HEK293 (cell line): ENCODE results near the gene GBP7.

Source experiments
- CTCF ChIA-PET: fragments of 350-600 bp; formaldehyde crosslinking; extraction: SDS; loops from one replicate; lab custom pipeline; 2021; ENCODE audit warnings: antibody characterized with exemption; lab: Yijun Ruan, JAX
- POLR2A ChIA-PET: fragments of 300-600 bp; formaldehyde crosslinking; extraction: SDS; loops from one replicate; lab custom pipeline; 2020; ENCODE audit warnings: antibody characterized with exemption, inconsistent platforms; lab: Yijun Ruan, JAX
- H3K27ac ChIP-seq: fragments of 200-500 bp; sonication (Bioruptor generic); 2 replicates; pipeline ENCODE4 v1.5.1; 2014; ENCODE audit warnings: low read depth, low read length, control low read depth, inconsistent platforms; ENCODE audit errors: extremely low read depth
- H3K36me3 ChIP-seq, 2 experiments: fragments of 200-500 bp in 1 of 2; sonication (Bioruptor generic) in 1 of 2; 1 replicate in 1 of 2; 2 replicates in 1 of 2; pipeline ENCODE4 v1.5.1; 2014 to 2017; ENCODE audit warnings: inconsistent platforms in 2 of 2, low read length in 2 of 2; ENCODE audit not compliant: control insufficient read depth in 2 of 2, insufficient read depth in 1 of 2
- H3K4me1 ChIP-seq: fragments of 200-500 bp; sonication (Bioruptor generic); 2 replicates; pipeline ENCODE4 v1.5.1; 2014; ENCODE audit warnings: mild to moderate bottlenecking, low read length, inconsistent platforms; ENCODE audit not compliant: control insufficient read depth, insufficient read depth
- H3K4me3 ChIP-seq: 2 replicates; pipeline ENCODE4 v1.5.1; 2011; ENCODE audit warnings: low read depth, mild to moderate bottlenecking, control low read depth, low read length, moderate library complexity
- H3K9me3 ChIP-seq: fragments of 200-500 bp; sonication (Bioruptor generic); 2 replicates; pipeline ENCODE4 v1.5.1; 2014; ENCODE audit warnings: low read depth, low read length, inconsistent platforms; ENCODE audit not compliant: control insufficient read depth, insufficient read depth
- EGR2 ChIP-seq: fragments of 450-650 bp; formaldehyde crosslinking; IDR thresholded peaks from 2 replicates; pipeline ENCODE4 v1.5.1; 2016; ENCODE audit warnings: low read depth, missing biosample characterization, missing genetic modification characterization
- FEZF1 ChIP-seq: fragments of 450-650 bp; formaldehyde crosslinking; IDR thresholded peaks from 2 replicates; pipeline ENCODE4 v1.5.1; 2016; ENCODE audit warnings: missing biosample characterization, missing genetic modification characterization
- GLI2 ChIP-seq: fragments of 450-650 bp; formaldehyde crosslinking; IDR thresholded peaks from 2 replicates; pipeline ENCODE4; 2017; ENCODE audit warnings: missing biosample characterization, missing genetic modification characterization, low read depth, borderline replicate concordance
- GLIS1 ChIP-seq: fragments of 450-650 bp; formaldehyde crosslinking; IDR thresholded peaks from 2 replicates; pipeline ENCODE4 v1.5.1; 2016; ENCODE audit warnings: missing biosample characterization, missing genetic modification characterization
- GLIS2 ChIP-seq: fragments of 450-650 bp; formaldehyde crosslinking; IDR thresholded peaks from 2 replicates; pipeline ENCODE4 v1.5.1; 2016; ENCODE audit warnings: missing biosample characterization, missing genetic modification characterization
- KLF10 ChIP-seq: fragments of 450-650 bp; IDR thresholded peaks from 2 replicates; pipeline ENCODE4 v1.5.1; 2018; ENCODE audit warnings: missing biosample characterization, mild to moderate bottlenecking, missing genetic modification characterization
- KLF8 ChIP-seq: fragments of 450-650 bp; formaldehyde crosslinking; IDR thresholded peaks from 2 replicates; pipeline ENCODE4 v1.5.1; 2016; ENCODE audit warnings: missing biosample characterization, missing genetic modification characterization
- MYNN ChIP-seq: fragments of 450-650 bp; formaldehyde crosslinking; IDR thresholded peaks from 2 replicates; pipeline ENCODE4 v1.5.1; 2016; ENCODE audit warnings: missing biosample characterization, missing genetic modification characterization, borderline replicate concordance
- SALL2 ChIP-seq: fragments of 450-650 bp; formaldehyde crosslinking; IDR thresholded peaks from 2 replicates; pipeline ENCODE4 v1.5.0; 2017; ENCODE audit warnings: missing biosample characterization, mild to moderate bottlenecking, missing genetic modification characterization, borderline replicate concordance
- SCRT2 ChIP-seq: fragments of 450-650 bp; formaldehyde crosslinking; IDR thresholded peaks from 2 replicates; pipeline ENCODE4 v1.5.1; 2016; ENCODE audit warnings: missing biosample characterization, missing genetic modification characterization
- TRIM28 ChIP-seq: IDR thresholded peaks from 2 replicates; pipeline ENCODE4 v1.6.1; 2011; ENCODE audit warnings: low read length, control low read depth, borderline replicate concordance
- ZBTB8A ChIP-seq: fragments of 450-650 bp; formaldehyde crosslinking; IDR thresholded peaks from 2 replicates; pipeline ENCODE4 v1.5.1; 2016; ENCODE audit warnings: missing biosample characterization, missing genetic modification characterization
- ZIC2 ChIP-seq: fragments of 450-650 bp; formaldehyde crosslinking; IDR thresholded peaks from 2 replicates; pipeline ENCODE4 v1.5.1; 2016; ENCODE audit warnings: missing biosample characterization, missing genetic modification characterization
- ZNF138 ChIP-seq: fragments of 450-650 bp; formaldehyde crosslinking; IDR thresholded peaks from 2 replicates; pipeline ENCODE4 v1.5.1; 2016; ENCODE audit warnings: missing biosample characterization, missing genetic modification characterization, borderline replicate concordance
- ZNF184 ChIP-seq: fragments of 450-650 bp; IDR thresholded peaks from 2 replicates; pipeline ENCODE4 v1.5.1; 2018; ENCODE audit warnings: missing biosample characterization, mild to moderate bottlenecking, missing genetic modification characterization
- ZNF274 ChIP-seq, 2 experiments: fragments of 200-500 bp in 1 of 2; fragments of 450-650 bp in 1 of 2; sonication (Bioruptor generic) in 1 of 2; formaldehyde crosslinking in 1 of 2; IDR thresholded peaks; 2 replicates each; pipeline versions ENCODE4 v1.5.1 to v1.6.1; 2014 to 2016; ENCODE audit warnings: borderline replicate concordance in 1 of 2, inconsistent platforms in 1 of 2, low read length in 1 of 2, missing biosample characterization in 1 of 2, missing genetic modification characterization in 1 of 2
- ZNF561 ChIP-seq: fragments of 450-650 bp; IDR thresholded peaks from 2 replicates; pipeline ENCODE4 v1.5.1; 2018; ENCODE audit warnings: missing biosample characterization, missing genetic modification characterization, borderline replicate concordance
- TF ChIP-seq, protein P1 (sequence below): fragments of 450-650 bp; formaldehyde crosslinking; IDR thresholded peaks from 2 replicates; pipeline ENCODE4; 2016; ENCODE audit warnings: missing biosample characterization, missing genetic modification characterization
- TF ChIP-seq, protein P2 (sequence below): fragments of 450-650 bp; formaldehyde crosslinking; IDR thresholded peaks from 2 replicates; pipeline ENCODE4 v1.5.1; 2016; ENCODE audit warnings: missing biosample characterization, missing genetic modification characterization

The GBP7 gene

DNA sequence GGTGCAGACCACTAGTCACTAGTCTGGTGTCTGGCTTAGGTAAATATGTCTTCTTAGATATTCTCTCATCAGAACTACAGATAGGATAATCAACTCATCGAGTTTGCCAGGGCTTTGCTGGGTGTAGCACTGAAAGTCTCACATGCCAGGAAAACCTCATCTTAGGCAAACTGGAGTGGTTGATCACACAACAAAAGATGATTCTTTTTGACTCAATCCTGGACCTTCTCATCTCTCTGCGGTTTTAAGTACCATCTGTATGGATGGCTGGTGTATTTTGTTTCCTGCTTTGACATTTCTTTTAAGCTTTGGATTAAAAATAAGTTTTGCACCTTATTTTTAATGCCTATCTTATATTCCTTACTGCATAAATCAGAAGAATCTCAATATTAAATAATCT, 61.1 kb downstream of the GBP7 start (continued):
- no peak for TF ChIP-seq MYNN (tag by site-specific recombination)

DNA sequence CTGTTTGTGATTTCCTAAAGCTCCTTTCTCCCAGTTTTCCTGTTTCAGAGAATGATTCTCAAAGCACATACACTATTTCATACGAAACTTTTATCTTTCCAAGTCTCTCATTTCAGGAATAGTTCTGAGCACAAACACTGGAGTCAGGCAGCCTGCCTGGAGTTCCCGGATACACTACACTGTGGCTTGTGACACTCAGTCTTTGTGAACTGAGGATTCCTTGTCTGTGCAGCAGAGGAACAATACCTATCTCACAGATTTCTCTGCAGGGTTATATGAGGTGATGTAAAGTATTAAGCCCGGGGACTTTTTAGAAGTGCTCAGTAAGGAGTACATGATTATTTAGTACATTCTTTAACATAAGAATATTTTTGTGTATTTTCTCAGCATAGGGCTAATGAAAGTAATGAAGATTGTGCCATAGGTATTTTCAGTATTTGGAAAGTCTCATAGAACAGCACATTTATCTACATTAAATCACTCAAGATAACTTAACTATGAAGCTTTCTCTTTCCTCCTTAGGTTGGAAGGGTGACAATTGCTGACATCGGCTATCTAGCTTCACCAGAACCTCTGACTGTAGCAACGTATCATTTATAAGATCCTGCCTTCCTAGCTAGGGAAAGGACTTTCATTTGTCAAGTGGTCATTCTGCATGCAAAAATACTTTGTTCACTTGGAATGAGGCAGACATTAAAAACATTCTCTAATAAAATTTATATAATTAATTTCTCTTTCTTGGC, 62.8 kb downstream of the GBP7 start:
- CTCF ChIA-PET, result interaction anchor here (1.0 kb wide), 1 partner anchor 114 kb away, joined by 3 read pairs; no protein-coding TSS in a partner anchor
- no peaks in the 10 kb centered on the region for H3K9me3 ChIP-seq
- no peak overlapping the region for H3K27ac ChIP-seq
- H3K4me1 ChIP-seq, result no peaks in the 10 kb centered on the region
- H3K4me3 ChIP-seq, result no peak overlapping the region
- peaks cover 0 to 11% of the 10 kb centered on the region in 2 experiments; a peak in 1 of 3 replicates for H3K36me3 ChIP-seq
- POLR2A ChIA-PET, result interaction anchor here (0.5 kb wide), 1 partner anchor 181 kb away, joined by 3 read pairs; no protein-coding TSS in a partner anchor
- TF ChIP-seq ZNF561 (tag by site-specific recombination), result no peak
- TF ChIP-seq ZIC2 (tag by site-specific recombination), result no peak
- no peak for TF ChIP-seq GLI2 (tag by site-specific recombination)
- no peak for TF ChIP-seq ZNF274 (IDR thresholded peaks at IDR 0.05; ENCODE audit: low read length)
- TF ChIP-seq ZNF274 (tag by site-specific recombination; IDR thresholded peaks at IDR 0.05; ENCODE audit: borderline replicate concordance), result no peak
- no peak for TF ChIP-seq ZNF138
- TF ChIP-seq GLIS2 (tag by site-specific recombination), result no peak
- no peak for TF ChIP-seq SCRT2 (tag by site-specific recombination)

DNA sequence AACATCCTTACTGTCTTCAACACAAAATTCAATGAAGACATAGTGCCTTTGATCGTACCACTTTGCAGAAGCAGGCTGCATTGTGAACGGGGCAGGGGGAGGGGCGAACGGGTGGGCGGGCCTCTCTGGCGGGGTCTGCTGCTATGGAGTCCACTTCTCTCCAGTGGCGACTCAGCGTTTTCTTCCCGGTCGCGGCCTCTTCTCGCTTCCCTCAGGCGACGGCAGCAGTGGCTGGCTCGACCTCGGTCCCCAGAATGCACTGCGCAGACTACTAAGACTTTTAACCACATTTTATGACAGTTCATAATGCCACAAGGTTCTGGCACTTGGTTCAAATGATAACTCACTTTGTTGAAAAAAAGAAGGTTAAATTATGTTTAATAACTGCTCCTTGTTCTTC, 71.1 kb downstream of the GBP7 start:
- H3K27ac ChIP-seq, result no peak overlapping the region
- TF ChIP-seq TRIM28 (no peak), ZNF184 (tag by site-specific recombination) (no peak), KLF10 (tag by site-specific recombination) (no peak), GLIS1 (tag by site-specific recombination) (no peak), FEZF1 (tag by site-specific recombination) (no peak), SALL2 (tag by site-specific recombination) (no peak), EGR2 (tag by site-specific recombination) (no peak), KLF8 (tag by site-specific recombination) (no peak), ZBTB8A (tag by site-specific recombination) (no peak)
- TF ChIP-seq, protein P1, sequence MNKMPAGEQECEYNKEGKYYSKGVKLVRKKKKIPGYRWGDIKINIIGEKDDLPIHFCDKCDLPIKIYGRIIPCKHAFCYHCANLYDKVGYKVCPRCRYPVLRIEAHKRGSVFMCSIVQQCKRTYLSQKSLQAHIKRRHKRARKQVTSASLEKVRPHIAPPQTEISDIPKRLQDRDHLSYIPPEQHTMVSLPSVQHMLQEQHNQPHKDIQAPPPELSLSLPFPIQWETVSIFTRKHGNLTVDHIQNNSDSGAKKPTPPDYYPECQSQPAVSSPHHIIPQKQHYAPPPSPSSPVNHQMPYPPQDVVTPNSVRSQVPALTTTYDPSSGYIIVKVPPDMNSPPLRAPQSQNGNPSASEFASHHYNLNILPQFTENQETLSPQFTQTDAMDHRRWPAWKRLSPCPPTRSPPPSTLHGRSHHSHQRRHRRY, result no peak
- TF ChIP-seq, protein P2, sequence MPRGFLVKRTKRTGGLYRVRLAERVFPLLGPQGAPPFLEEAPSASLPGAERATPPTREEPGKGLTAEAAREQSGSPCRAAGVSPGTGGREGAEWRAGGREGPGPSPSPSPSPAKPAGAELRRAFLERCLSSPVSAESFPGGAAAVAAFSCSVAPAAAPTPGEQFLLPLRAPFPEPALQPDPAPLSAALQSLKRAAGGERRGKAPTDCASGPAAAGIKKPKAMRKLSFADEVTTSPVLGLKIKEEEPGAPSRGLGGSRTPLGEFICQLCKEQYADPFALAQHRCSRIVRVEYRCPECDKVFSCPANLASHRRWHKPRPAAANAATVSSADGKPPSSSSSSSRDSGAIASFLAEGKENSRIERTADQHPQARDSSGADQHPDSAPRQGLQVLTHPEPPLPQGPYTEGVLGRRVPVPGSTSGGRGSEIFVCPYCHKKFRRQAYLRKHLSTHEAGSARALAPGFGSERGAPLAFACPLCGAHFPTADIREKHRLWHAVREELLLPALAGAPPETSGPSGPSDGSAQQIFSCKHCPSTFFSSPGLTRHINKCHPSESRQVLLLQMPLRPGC, result no peak
- TF ChIP-seq, all 188 proteins: peak for 0
- ChIA-PET CTCF (no interaction called here), POLR2A (no interaction called here)
- Histone ChIP-seq H3K4me3 (no peak overlapping the region), H3K36me3 (peaks cover 0 to 6% of the 10 kb centered on the region in 2 experiments; a peak in 1 of 3 replicates), H3K4me1 (no peaks in the 10 kb centered on the region), H3K9me3 (no peaks in the 10 kb centered on the region)
